Activated CD8-positive, alpha-beta memory T cell treated with anti-CD3 and anti-CD28 coated beads, Interleukin-2, amount 50 U/mL, for 24 hours (primary cell): ENCODE results near the gene ADAT2.

Experiments
- DNase-seq: peaks from one replicate; pipeline ENCODE4 v3.0.0-alpha.2; 2020; ENCODE audit errors: extremely low read depth

Gene ADAT2

GRCh38 chr6:143441680-143442545 is 8.6 kb downstream of the ADAT2 start:
- DNase-seq: no peak

GRCh38 chr6:143441010-143441409 is 9.5 kb downstream of the ADAT2 start:
- no peak for DNase-seq

GRCh38 chr6:143432588-143432987 is 17.9 kb downstream of the ADAT2 start:
- no peak for DNase-seq

GRCh38 chr6:143431226-143431625 is 19.3 kb downstream of the ADAT2 start:
- DNase-seq: no peak

- DNase-seq: no peak
These were observed 20.5 kb downstream of the ADAT2 start for GRCh38 chr6:143429970-143430369.

- no peak for DNase-seq
These were observed 23.2 kb downstream of the ADAT2 start for GRCh38 chr6:143427109-143427817.

- DNase-seq: no peak
These were observed 24.5 kb downstream of the ADAT2 start for GRCh38 chr6:143426026-143426425.

- DNase-seq: no peak
These were observed 31.0 kb downstream of the ADAT2 start for GRCh38 chr6:143419526-143419925.

GRCh38 chr6:143414769-143415168 is 35.7 kb downstream of the ADAT2 start:
- no peak for DNase-seq

- DNase-seq: no peak
These were observed 39.6 kb downstream of the ADAT2 start for GRCh38 chr6:143410859-143411270.

- DNase-seq: no peak
These were observed 41.7 kb downstream of the ADAT2 start for GRCh38 chr6:143408787-143409162.

- no peak for DNase-seq
These were observed 42.2 kb downstream of the ADAT2 start for GRCh38 chr6:143408151-143408786.

- DNase-seq: no peak
These were observed 43.8 kb downstream of the ADAT2 start for GRCh38 chr6:143406673-143407072.

- no peak for DNase-seq
These were observed 44.9 kb downstream of the ADAT2 start for GRCh38 chr6:143405373-143406154.

- DNase-seq: no peak
These were observed 47.7 kb downstream of the ADAT2 start for GRCh38 chr6:143402721-143403336.

- no peak for DNase-seq
These were observed 48.7 kb downstream of the ADAT2 start for GRCh38 chr6:143401636-143402370.

GRCh38 chr6:143401068-143401446 is 49.4 kb downstream of the ADAT2 start:
- no peak for DNase-seq

GRCh38 chr6:143400258-143401067 is 50.0 kb downstream of the ADAT2 start:
- DNase-seq: no peak

- no peak for DNase-seq
These were observed 50.7 kb downstream of the ADAT2 start for GRCh38 chr6:143399775-143400174.

GRCh38 chr6:143399176-143399575 is 51.3 kb downstream of the ADAT2 start:
- no peak for DNase-seq
